IPS DF 6.9 (cell line): Measurements from ENCODE around the gene VPS33A.

Experiments used
- DNase-seq: peaks from one replicate; pipeline ENCODE4 v3.0.0-alpha.2; 2013; ENCODE audit warnings: low read depth, low spot score
- H3K27ac ChIP-seq: one replicate; pipeline ENCODE4 v1.5.1; 2013; ENCODE audit warnings: low read length, control low read depth
- H3K27me3 ChIP-seq: 2 replicates; pipeline ENCODE4 v1.6.1; 2013; ENCODE audit warnings: mild to moderate bottlenecking, low read length; ENCODE audit not compliant: control insufficient read depth, insufficient read depth
- H3K36me3 ChIP-seq: 2 replicates; pipeline ENCODE4 v1.6.1; 2013; ENCODE audit warnings: low read length; ENCODE audit not compliant: control insufficient read depth, insufficient read depth
- H3K4me1 ChIP-seq: 2 replicates; pipeline ENCODE4 v1.6.1; 2013; ENCODE audit warnings: low read length; ENCODE audit not compliant: control insufficient read depth, insufficient read depth
- H3K4me3 ChIP-seq: 2 replicates; pipeline ENCODE4 v1.5.1; 2013; ENCODE audit warnings: mild to moderate bottlenecking, low read length
- H3K9me3 ChIP-seq: 2 replicates; pipeline ENCODE4 v1.6.1; 2013; ENCODE audit warnings: low read length, inconsistent platforms; ENCODE audit not compliant: control insufficient read depth, insufficient read depth
- WGBS: extraction: QIAGEN DNeasy Blood & Tissue Kit; methylation state at CpG from one replicate; pipeline ENCODE4 v1.1.7; 2013; ENCODE audit warnings: mixed read lengths, missing lambda C conversion rate; ENCODE audit not compliant: insufficient read length, insufficient coverage; 5-methylcytosine and 5-hydroxymethylcytosine counted together

VPS33A gene

GRCh38 chr12:122199484-122200355, 66.6 kb downstream of the VPS33A start:
- Histone ChIP-seq H3K9me3 (no peaks in the 10 kb centered on the region), H3K4me1 (peaks cover 4% of the 10 kb centered on the region; the same call in 1 of the 2 replicates), H3K4me3 (no peak overlapping the region), H3K27ac (no peak overlapping the region), H3K27me3 (peaks cover 6% of the 10 kb centered on the region; the same call in 1 of the 2 replicates), H3K36me3 (no peaks in the 10 kb centered on the region)
- no CpG with 5 or more reads among the region's 29 CpGs for WGBS
- no peak for DNase-seq

GRCh38 chr12:122197612-122197966, 68.7 kb downstream of the VPS33A start:
- no CpG with 5 or more reads among the region's 1 CpG for WGBS
- Histone ChIP-seq H3K4me1 (no peaks in the 10 kb centered on the region), H3K9me3 (no peaks in the 10 kb centered on the region), H3K36me3 (no peaks in the 10 kb centered on the region), H3K27ac (no peak overlapping the region), H3K4me3 (no peak overlapping the region), H3K27me3 (no peaks in the 10 kb centered on the region)
- no peak for DNase-seq

- WGBS: no CpG with 5 or more reads among the region's 4 CpGs
- no peak for DNase-seq
Measured at GRCh38 chr12:122195405-122195804, 70.9 kb downstream of the VPS33A start.

GRCh38 chr12:122194804-122195203, 71.5 kb downstream of the VPS33A start:
- Histone ChIP-seq H3K4me1 (no peaks in the 10 kb centered on the region), H3K9me3 (no peaks in the 10 kb centered on the region), H3K27ac (no peak overlapping the region), H3K4me3 (no peak overlapping the region), H3K27me3 (no peaks in the 10 kb centered on the region), H3K36me3 (peaks cover 2% of the 10 kb centered on the region; the same call in 1 of the 2 replicates)
- no peak for DNase-seq
- no CpG with 5 or more reads among the region's 1 CpG for WGBS

More at GRCh38 chr12:122195405-122195804, 70.9 kb downstream of the VPS33A start:
- no peak overlapping the region for H3K27ac ChIP-seq
- no peaks in the 10 kb centered on the region for H3K4me1 ChIP-seq
- no peaks in the 10 kb centered on the region for H3K9me3 ChIP-seq
- H3K36me3 ChIP-seq: no peaks in the 10 kb centered on the region
- H3K4me3 ChIP-seq: no peak overlapping the region
- H3K27me3 ChIP-seq: no peaks in the 10 kb centered on the region

- Histone ChIP-seq H3K4me3 (no peak overlapping the region), H3K27me3 (no peaks in the 10 kb centered on the region), H3K36me3 (peaks cover 2% of the 10 kb centered on the region; the same call in 1 of the 2 replicates), H3K4me1 (no peaks in the 10 kb centered on the region), H3K9me3 (no peaks in the 10 kb centered on the region), H3K27ac (no peak overlapping the region)
- DNase-seq: no peak
- no CpG with 5 or more reads among the region's 11 CpGs for WGBS
Measured at GRCh38 chr12:122192441-122192840, 73.9 kb downstream of the VPS33A start.

GRCh38 chr12:122190842-122191668, 75.2 kb downstream of the VPS33A start:
- H3K27ac ChIP-seq: no peak overlapping the region
- H3K9me3 ChIP-seq: no peaks in the 10 kb centered on the region
- H3K4me3 ChIP-seq: no peak overlapping the region
- no peaks in the 10 kb centered on the region for H3K4me1 ChIP-seq
- peak; percentile 57 for DNase-seq
- peaks cover 2% of the 10 kb centered on the region; the same call in 1 of the 2 replicates for H3K36me3 ChIP-seq
- WGBS: no CpG with 5 or more reads among the region's 18 CpGs
- no peaks in the 10 kb centered on the region for H3K27me3 ChIP-seq

GRCh38 chr12:122189626-122190475, 76.4 kb downstream of the VPS33A start:
- no CpG with 5 or more reads among the region's 34 CpGs for WGBS
- Histone ChIP-seq H3K9me3 (no peaks in the 10 kb centered on the region), H3K27ac (no peak overlapping the region), H3K4me1 (no peaks in the 10 kb centered on the region), H3K36me3 (peaks cover 2% of the 10 kb centered on the region; the same call in 1 of the 2 replicates), H3K4me3 (no peak overlapping the region), H3K27me3 (no peaks in the 10 kb centered on the region)
- no peak for DNase-seq

- H3K9me3 ChIP-seq: no peaks in the 10 kb centered on the region
- no peak overlapping the region for H3K27ac ChIP-seq
- no peak overlapping the region for H3K4me3 ChIP-seq
- H3K4me1 ChIP-seq: 0 out of 2 replicates have a peak, but pooled peaks cover 1% of the 10 kb centered on the region
- peaks cover 2% of the 10 kb centered on the region; the same call in 1 of the 2 replicates for H3K36me3 ChIP-seq
- no CpG with 5 or more reads among the region's 12 CpGs for WGBS
- no peak for DNase-seq
- H3K27me3 ChIP-seq: no peaks in the 10 kb centered on the region; the same call in 1 of the 2 replicates
Measured at GRCh38 chr12:122187466-122187865, 78.8 kb downstream of the VPS33A start.

- Histone ChIP-seq H3K4me1 (0 out of 2 replicates have a peak, but pooled peaks cover 1% of the 10 kb centered on the region), H3K27me3 (no peaks in the 10 kb centered on the region; the same call in 1 of the 2 replicates), H3K4me3 (no peak overlapping the region), H3K27ac (no peak overlapping the region), H3K9me3 (no peaks in the 10 kb centered on the region), H3K36me3 (peaks cover 2% of the 10 kb centered on the region; the same call in 1 of the 2 replicates)
- WGBS: no CpG with 5 or more reads among the region's 10 CpGs
- DNase-seq: no peak
Measured at GRCh38 chr12:122185494-122186082, 80.7 kb downstream of the VPS33A start.
